Stimulated activated CD4-positive, alpha-beta T cell treated with anti-CD3 and anti-CD28 coated beads, Interleukin-2, amount 100 ng/mL, for 24 hours (primary cell): ENCODE measurements around the gene LAMC1.
"Not testable (repeated sequence)": the region's sequence is repeated elsewhere in the genome, so short reads cannot be mapped to it uniquely, and the experiment has no call there.

Experiments
- DNase-seq, 2 donors: peaks; one replicate each; pipeline ENCODE4 v3.0.0-alpha.2; 2020

The LAMC1 gene

DNA sequence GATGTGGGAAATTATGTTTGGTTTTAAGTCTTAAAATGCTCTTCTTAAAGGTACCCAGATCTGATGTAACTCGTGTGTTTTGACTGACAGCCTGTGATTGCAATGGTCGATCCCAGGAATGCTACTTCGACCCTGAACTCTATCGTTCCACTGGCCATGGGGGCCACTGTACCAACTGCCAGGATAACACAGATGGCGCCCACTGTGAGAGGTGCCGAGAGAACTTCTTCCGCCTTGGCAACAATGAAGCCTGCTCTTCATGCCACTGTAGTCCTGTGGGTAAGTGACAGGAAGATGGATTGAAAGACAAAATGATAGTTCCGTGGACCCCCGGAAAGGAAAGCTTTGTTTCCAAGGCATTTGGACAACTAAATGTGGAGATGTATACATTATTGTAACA, 91.2 kb downstream of the LAMC1 start:
- DNase-seq: no peak

- no peak for DNase-seq
Observed at GRCh38 chr1:183116416-183116815, 93.2 kb downstream of the LAMC1 start.

DNA sequence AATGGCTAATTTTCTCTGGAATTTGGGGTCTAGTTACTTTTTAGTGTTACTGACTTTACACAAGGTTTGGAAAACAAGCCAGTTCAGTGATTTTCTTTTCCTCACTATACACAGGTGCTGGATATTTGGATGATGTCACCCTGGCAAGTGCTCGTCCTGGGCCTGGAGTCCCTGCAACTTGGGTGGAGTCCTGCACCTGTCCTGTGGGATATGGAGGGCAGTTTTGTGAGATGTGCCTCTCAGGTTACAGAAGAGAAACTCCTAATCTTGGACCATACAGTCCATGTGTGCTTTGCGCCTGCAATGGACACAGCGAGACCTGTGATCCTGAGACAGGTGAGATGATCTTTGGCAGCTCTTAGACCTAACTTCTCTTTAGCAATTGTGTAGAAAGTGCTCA, 98.4 kb downstream of the LAMC1 start:
- DNase-seq: no peak

GRCh38 chr1:183124259-183124658, 101.0 kb downstream of the LAMC1 start:
- no peak for DNase-seq

DNA sequence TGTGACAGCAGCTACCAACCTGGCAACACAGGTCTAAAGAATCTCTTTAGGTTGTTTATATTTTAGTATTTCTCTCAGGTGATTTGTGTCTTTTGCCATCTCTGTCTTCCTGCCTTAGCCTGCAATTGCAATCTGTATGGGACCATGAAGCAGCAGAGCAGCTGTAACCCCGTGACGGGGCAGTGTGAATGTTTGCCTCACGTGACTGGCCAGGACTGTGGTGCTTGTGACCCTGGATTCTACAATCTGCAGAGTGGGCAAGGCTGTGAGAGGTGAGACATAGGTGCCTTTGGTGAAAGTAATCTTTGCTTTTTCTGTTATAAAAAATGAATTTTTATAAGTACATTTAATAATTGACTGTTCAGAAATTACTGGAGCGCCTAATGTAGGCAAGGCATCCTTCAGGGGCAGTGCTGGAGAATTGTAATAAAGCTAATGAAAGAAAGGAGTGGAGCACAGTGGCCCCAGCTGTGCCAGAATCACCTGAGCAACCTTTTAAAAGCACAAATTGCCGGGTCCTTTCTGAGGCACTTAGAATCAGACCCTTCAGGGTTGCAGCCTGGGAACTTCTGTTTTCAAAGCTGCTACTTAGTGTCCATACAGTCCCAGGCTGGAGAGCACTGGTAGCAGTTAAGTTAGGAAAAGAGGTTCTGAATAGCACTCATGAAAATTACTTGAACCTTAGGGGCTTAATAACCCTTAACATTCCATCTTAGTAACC, 102.2 kb downstream of the LAMC1 start:
- no peak for DNase-seq

GRCh38 chr1:183126000-183126366, 102.8 kb downstream of the LAMC1 start:
- DNase-seq: no peak

DNA sequence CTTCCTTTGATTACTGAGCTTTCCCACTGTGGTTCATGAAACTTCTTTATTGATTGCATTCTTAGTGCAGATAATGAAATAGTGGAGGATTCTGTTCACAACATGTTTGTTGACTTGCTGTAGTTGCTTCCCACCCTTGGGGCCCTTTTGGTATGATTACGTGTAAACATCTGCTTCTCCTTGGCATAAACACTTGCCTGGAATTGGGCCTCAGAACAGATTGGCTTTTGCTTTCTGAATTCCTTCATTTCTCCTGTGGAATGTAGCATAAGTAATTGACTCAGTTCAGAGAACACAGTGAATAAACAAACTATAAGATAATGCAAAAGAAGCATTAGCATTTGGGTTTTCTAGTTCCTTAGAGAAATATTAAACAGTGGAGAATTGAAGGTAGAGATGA, 103.3 kb downstream of the LAMC1 start:
- no peak for DNase-seq

GRCh38 chr1:183129921-183130690, 106.9 kb downstream of the LAMC1 start:
- DNase-seq: no peak

GRCh38 chr1:183131166-183131565, 107.9 kb downstream of the LAMC1 start:
- no peak for DNase-seq

GRCh38 chr1:183135336-183135735, 112.1 kb downstream of the LAMC1 start:
- no peak for DNase-seq

GRCh38 chr1:183137782-183138181, 114.6 kb downstream of the LAMC1 start:
- DNase-seq: no peak

GRCh38 chr1:183138301-183138700, 115.1 kb downstream of the LAMC1 start:
- DNase-seq: no peak

GRCh38 chr1:183139281-183139942, 116.2 kb downstream of the LAMC1 start:
- DNase-seq: no peak

DNA sequence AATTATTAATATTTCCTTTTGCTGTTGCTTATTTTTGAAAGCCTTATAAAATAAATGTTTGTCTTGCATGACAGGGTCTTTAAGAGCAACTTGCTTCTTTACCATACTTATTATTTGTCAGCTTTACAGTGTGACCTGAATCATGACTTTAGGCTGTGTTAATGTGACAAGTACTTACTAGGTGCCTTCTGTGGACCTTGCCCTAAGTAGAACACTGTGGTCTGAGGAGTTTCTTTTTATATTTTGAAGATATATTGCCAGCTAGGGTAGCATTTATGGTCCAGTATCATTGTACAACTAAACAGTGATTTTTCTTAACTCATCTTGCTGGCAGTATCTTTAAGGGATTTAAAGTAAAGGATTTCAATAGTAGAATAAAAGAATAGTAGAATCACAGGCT, 117.4 kb downstream of the LAMC1 start:
- no peak for DNase-seq

GRCh38 chr1:183142171-183142570, 119.0 kb downstream of the LAMC1 start:
- DNase-seq: no peak

DNA sequence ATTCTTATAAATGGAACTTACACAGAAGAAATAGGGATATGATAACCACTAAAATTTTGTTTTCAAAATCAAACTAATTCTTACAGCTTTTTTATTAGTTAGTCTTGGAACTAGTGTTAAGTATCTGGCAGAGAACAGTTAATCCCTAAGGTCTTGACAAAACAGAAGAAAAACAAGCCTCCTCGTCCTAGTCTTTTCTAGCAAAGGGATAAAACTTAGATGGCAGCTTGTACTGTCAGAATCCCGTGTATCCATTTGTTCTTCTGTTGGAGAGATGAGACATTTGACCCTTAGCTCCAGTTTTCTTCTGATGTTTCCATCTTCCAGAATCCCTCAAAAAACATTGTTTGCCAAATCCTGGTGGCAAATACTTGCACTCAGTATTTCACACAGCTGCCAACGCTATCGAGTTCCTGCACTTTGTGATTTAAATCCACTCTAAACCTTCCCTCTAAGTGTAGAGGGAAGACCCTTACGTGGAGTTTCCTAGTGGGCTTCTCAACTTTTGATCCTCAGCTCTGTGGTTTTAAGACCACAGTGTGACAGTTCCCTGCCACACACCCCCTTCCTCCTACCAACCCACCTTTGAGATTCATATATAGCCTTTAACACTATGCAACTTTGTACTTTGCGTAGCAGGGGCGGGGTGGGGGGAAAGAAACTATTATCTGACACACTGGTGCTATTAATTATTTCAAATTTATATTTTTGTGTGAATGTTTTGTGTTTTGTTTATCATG, 120.5 kb downstream of the LAMC1 start:
- no peak for DNase-seq

- DNase-seq: no peak
Observed at GRCh38 chr1:183144752-183145151, 121.5 kb downstream of the LAMC1 start.

DNA sequence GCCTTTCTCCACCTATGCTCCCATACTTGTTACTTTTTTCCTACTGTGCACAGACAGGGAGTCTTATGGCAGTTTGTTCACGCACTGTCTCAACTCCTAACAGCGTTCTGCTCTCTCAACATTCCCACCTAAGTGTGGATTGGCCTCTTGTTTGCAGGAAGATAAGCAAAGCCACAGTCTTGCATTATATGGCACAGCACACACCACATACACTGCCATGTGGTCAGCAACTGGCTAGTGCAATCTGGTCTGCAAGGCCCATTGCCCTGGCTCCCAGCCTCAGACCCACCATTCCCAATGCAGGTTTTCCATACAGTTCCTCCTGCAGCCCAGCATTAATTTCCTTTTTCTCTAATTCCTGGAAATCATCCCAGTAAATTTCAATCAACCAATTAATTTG, 124.5 kb downstream of the LAMC1 start:
- DNase-seq: no peak

DNA sequence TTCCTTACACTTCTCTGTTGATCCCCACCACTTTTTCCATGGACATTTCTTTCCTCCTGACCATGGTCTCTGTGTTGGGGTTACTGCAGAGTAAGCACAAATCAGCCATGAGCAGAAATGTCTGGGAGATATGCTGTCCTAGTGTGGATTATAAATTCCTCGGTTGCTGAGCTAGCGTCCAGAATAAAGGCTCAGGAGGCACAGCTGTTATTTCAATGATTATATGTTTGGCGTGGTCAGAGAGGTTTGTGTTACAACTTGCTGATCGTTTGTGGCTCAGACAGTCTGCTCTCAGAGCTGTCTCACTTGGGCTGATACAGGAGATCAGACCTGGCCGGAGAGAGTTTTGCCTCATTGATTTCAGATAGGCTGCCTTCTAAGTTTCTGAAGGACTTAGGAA, 125.4 kb downstream of the LAMC1 start:
- DNase-seq: no peak

DNA sequence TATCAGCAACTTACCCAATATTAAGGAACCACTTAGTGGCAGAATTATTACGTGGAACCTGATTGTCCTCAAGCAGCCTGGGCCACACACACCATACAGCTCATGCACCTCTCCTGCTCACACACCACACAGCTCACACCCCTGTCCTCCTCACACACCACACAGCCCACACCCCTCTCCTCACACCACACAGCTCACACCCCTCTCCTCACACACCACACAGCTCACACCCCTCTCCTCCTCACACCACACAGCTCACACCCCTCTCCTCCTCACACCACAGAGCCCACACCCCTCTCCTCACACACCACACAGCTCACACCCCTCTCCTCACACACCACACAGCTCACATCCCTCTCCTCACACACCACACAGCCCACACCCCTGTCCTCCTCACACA, 126.1 kb downstream of the LAMC1 start:
- DNase-seq: no peak

DNA sequence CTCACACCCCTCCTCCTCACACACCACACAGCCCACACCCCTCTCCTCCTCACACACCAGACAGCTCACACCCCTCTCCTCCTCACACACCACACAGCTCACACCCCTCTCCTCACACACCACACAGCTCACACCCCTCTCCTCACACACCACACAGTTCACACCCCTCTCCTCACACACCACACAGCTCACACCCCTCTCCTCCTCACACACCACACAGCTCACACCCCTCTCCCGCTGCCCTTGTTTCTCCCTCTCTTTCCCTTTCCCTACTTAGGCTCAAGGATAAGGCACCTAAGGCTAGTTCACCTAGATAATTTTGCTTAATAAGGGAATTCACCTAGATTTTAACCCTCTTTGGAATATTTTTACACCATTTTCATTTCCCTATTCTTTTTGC, 126.8 kb downstream of the LAMC1 start:
- not testable (repeated sequence) for DNase-seq

DNA sequence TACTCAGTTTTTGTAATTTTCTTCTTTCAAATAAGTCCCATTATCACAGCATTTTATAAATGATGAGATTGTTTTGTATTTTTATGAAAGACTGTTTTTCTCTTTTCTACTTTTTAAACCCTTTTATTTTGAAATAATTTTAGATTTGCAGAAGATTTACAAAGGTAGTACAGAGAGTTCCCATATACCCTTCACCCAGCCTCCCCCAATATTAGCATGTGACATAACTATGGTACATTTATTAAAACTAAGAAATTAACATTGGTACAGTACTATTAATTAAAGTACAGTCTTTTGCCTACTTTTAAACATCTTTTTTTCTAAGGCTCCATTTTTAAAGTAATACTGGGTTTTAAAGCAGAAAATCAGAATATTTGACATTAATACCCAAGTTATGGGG, 127.2 kb downstream of the LAMC1 start:
- DNase-seq: no peak

- DNase-seq: no peak
Observed at GRCh38 chr1:183152180-183152579, 129.0 kb downstream of the LAMC1 start.
